ENCODE results near the gene STON2.

The STON2 gene

DNA sequence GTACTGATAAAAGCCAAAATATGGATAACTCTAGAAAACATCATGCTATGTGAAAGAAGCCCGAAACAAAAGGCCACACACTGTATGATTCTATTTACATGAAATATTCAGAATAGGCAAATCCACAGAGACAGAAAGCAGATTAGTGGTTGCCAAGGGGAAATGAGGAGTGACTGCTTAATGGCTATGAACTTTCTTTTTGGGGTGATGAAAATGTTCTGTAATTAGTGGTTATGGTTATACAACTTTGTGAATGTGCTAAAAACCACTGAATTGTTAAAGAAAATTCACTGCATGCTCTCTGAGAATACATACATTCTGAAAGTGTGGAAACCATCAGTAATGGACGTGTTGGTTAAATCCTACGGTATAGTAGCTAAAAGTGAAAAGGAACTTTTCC, 39.9 kb upstream of the STON2 start:
- TF ChIP-seq, protein P1, sequence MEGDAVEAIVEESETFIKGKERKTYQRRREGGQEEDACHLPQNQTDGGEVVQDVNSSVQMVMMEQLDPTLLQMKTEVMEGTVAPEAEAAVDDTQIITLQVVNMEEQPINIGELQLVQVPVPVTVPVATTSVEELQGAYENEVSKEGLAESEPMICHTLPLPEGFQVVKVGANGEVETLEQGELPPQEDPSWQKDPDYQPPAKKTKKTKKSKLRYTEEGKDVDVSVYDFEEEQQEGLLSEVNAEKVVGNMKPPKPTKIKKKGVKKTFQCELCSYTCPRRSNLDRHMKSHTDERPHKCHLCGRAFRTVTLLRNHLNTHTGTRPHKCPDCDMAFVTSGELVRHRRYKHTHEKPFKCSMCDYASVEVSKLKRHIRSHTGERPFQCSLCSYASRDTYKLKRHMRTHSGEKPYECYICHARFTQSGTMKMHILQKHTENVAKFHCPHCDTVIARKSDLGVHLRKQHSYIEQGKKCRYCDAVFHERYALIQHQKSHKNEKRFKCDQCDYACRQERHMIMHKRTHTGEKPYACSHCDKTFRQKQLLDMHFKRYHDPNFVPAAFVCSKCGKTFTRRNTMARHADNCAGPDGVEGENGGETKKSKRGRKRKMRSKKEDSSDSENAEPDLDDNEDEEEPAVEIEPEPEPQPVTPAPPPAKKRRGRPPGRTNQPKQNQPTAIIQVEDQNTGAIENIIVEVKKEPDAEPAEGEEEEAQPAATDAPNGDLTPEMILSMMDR (conservative IDR thresholded peaks at IDR 0.05; ENCODE audit: control insufficient read depth, insufficient read depth, low read depth, low read length), result no peak
- no peak overlapping the region for H3K4me3 ChIP-seq (ENCODE audit: control insufficient read depth, low read depth, low read length)
- DNase-seq (ENCODE audit: low read depth), result no peak

DNA sequence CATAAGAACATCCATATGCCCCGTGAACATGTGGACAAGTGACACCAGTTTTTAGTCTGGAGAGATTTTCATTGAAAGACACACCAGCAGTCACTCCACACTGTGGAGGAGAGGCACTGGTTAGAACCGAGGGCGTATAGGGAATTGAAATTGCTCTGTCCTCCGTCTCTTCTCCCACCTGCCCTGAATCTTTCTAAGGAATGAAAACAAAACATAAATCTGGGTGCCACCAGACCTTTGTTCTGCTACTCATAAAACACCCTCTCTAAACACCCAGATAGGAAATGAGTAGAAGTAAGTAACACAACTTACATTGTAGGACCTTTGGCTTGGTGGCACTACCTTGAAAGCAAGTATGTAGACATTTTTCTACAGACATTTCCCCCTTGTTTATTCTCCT, 37.1 kb upstream of the STON2 start:
- no peak overlapping the region for H3K4me3 ChIP-seq (ENCODE audit: control insufficient read depth, low read depth, low read length)
- TF ChIP-seq, protein P1 (conservative IDR thresholded peaks at IDR 0.05; ENCODE audit: control insufficient read depth, insufficient read depth, low read depth, low read length), result no peak
- DNase-seq (ENCODE audit: low read depth), result no peak

DNA sequence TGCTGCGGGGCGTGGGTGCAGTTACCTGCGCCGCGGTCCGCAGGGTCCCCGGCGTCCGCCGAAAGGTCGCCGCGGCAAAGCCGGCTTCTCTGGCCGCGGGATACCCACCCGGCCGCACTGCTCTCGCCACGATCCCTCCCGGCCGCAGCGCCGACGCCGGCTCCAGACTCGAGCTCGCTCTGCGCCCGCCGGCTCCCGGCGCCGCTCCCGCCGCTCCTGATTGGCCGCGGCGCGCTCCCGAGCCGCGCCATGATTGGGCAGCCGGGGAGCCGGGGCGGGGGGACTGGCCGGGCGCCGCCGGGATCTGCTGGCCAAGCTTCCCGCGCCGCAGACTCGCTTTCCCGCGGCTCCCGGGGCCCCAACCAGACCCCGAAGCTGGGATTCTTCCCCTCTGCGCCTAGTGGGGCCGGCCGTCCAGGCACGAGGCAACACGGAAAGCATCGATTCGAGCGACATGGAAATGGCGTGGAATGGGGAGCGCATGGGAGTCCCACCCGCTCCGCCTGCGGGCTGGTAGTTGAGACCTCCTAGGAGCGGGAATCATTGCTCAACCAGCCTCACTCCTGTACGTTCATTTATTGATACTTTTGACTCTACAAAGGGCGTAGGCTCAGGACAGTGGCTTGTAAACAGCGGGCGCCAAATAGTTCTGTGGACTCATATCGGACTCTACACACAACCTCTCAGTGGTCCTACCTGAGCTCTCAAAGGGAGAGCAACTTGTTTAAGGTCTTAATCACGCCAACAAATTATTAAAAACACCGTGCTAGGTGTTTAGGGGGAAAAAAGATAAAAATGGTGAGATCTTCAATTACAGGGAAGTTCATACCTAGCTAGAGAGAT, 36.4 kb upstream of the STON2 start:
- DNase-seq (ENCODE audit: low read depth), result peak; percentile 47
- H3K4me3 ChIP-seq (ENCODE audit: control insufficient read depth, low read depth, low read length), result peak overlapping the region; percentile 40
- TF ChIP-seq, protein P1 (conservative IDR thresholded peaks at IDR 0.05; ENCODE audit: control insufficient read depth, insufficient read depth, low read depth, low read length), result no peak

DNA sequence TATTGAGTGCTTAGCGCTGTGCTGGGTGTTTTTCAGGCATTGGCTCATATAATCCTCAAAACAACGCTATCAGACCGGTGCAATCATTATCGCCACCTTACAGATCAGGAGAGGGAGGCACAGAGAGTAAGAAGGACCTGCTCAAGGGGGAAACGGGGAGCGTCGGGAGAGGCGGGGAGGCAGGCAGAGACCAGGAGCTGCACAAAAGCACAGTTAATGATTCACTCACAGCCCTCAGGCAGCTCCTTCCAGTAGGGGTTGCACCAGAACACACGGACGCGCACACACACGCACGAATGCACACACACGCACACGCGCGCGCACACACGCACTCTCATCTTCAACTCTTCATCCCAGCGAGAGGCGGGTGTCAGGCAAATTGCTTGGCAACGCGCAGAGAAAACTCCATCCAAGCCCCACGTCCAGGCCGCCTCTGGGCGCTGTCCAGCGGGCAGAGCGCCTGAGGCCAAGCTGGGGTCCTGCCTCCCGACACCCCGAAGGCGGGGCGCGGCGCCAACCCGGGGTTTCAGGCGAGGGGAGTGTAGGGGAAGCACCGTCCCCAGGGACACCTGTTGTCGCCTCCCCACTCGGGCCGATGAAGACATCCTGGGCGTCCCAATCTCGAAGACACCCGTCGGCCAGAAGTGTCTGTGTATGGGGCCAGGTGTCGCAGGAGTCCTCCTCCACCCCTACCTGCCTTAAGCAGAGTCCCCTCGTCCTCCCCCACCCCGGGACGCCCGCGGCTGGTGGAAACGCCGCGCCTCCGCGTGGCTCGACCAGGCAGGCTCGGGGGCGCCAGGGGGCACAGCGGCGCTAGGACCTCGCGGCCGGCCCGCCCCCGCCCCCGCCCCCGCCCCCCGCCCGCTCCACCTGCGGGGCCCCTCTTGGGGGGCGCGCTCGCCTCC, 35.5 kb upstream of the STON2 start:
- no peak for DNase-seq (ENCODE audit: low read depth)
- TF ChIP-seq, protein P1 (conservative IDR thresholded peaks at IDR 0.05; ENCODE audit: control insufficient read depth, insufficient read depth, low read depth, low read length), result no peak
- H3K4me3 ChIP-seq (ENCODE audit: control insufficient read depth, low read depth, low read length), result peak overlapping the region; percentile 7

DNA sequence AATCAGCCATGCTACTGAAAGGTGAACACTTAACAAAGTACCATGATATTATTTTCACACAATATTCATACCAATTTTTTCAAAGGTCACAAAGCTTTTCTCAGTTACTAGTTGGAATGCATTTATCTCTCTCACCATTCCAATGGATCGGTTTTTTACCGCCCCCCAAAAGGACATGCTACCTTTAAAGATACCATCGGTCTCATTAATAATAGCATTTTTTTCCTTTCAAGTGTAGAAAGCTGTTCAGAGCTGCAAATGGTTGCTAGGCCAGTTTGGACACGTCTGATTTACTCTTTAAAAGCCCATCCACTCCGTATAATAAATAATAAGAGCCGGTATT, 34.9 kb upstream of the STON2 start:
- DNase-seq (ENCODE audit: low read depth), result no peak
- no peak overlapping the region for H3K4me3 ChIP-seq (ENCODE audit: control insufficient read depth, low read depth, low read length)
- TF ChIP-seq, protein P1 (conservative IDR thresholded peaks at IDR 0.05; ENCODE audit: control insufficient read depth, insufficient read depth, low read depth, low read length), result no peak

DNA sequence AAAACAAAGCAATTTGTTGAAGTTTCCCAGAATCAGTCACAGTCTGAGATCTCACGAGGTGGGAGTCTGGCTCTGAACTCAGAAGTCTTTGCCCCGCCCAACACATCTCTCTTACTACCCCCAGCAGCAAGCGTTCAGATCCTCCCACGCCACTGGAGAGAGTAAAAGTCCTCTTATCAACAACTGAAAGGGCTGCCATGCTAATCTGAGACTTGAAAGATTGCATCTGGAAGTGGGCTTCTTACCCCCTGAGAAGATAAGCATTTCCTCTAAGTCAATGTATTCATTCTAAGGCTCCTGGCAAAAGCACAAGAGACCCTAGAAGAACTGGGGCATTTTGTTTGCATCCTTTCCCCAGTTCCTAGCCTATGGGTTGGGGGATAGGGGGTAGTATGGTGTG, 34.1 kb upstream of the STON2 start:
- TF ChIP-seq, protein P1 (conservative IDR thresholded peaks at IDR 0.05; ENCODE audit: control insufficient read depth, insufficient read depth, low read depth, low read length), result no peak
- H3K4me3 ChIP-seq (ENCODE audit: control insufficient read depth, low read depth, low read length), result no peak overlapping the region
- DNase-seq (ENCODE audit: low read depth), result no peak

All from fibroblast of mammary gland (primary cell).